ENCODE measurements around the gene COG4. TPM values are rescaled to one million over a fixed set of nuclear protein-coding genes. Genes with fewer than 3 reads are reported as not detected.

Gene COG4
- total RNA-seq, 3 donors from 2014 or later (not counting 1 experiment from before 2014, with no cell fraction given) = 29.5 to 44.4 (median 31.6) TPM

GRCh38 chr16:70550082-70550481 lies 26.7 kb upstream of the COG4 start:
- peaks cover 22% of the 10 kb centered on the region for H3K36me3 Mint-ChIP-seq
- TF ChIP-seq CTCF (IDR thresholded peaks at IDR 0.05) = no peak
- no peaks in the 10 kb centered on the region for H3K27me3 Mint-ChIP-seq (ENCODE audit: low read depth in 2 of 2)
- H3K4me1 Mint-ChIP-seq = peaks cover 9 to 17% of the 10 kb centered on the region in 2 donors
- Histone ChIP-seq H3K9me3 (ENCODE audit: control insufficient read depth, insufficient read depth, low read length) (no peaks in the 10 kb centered on the region), H3K4me3 (ENCODE audit: low read length) (no peak overlapping the region), H3K36me3 (ENCODE audit: control insufficient read depth, insufficient read depth, low read length) (peaks cover 93% of the 10 kb centered on the region), H3K27me3 (ENCODE audit: control insufficient read depth, insufficient read depth, low read length) (no peaks in the 10 kb centered on the region), H3K27ac (ENCODE audit: low read length) (no peak overlapping the region), H3K4me1 (ENCODE audit: control insufficient read depth, insufficient read depth, low read length) (no peaks in the 10 kb centered on the region)
- intact Hi-C loops (cut with micrococcal nuclease) = no loop called here
- no peak overlapping the region for H3K4me3 Mint-ChIP-seq
- H3K27ac Mint-ChIP-seq = peak overlapping the region in 1 of 2 donors; percentile 60
- 100% methylated on average over 1 of the region's 1 CpG for WGBS (ENCODE audit: insufficient coverage)
- ATAC-seq (no peak), DNase-seq (no peak)
- H3K9me3 Mint-ChIP-seq = no peaks in the 10 kb centered on the region

DNA sequence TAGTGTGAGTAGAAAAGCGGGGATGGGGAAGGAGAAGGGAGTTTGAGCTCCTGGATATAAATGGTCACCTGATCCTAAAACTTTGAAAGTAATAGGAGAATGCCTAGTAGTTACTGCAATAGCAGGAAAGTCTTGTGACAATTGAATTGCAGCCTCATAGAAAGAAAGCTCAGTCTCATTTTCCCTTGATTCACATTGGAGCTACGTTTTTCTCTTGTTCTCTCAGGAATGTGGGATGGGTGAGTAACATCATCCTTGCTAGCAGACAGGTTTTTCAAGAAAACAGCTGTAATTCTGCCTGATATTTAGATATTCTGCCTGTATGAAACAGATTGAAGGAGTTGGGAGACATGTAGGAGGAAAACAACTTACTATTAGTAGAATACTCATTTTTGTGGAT lies 25.6 kb upstream of the COG4 start:
- H3K4me3 Mint-ChIP-seq = no peak overlapping the region
- Histone ChIP-seq H3K4me3 (ENCODE audit: low read length) (no peak overlapping the region), H3K4me1 (ENCODE audit: control insufficient read depth, insufficient read depth, low read length) (no peaks in the 10 kb centered on the region), H3K36me3 (ENCODE audit: control insufficient read depth, insufficient read depth, low read length) (peaks cover 92% of the 10 kb centered on the region), H3K9me3 (ENCODE audit: control insufficient read depth, insufficient read depth, low read length) (no peaks in the 10 kb centered on the region), H3K27ac (ENCODE audit: low read length) (no peak overlapping the region), H3K27me3 (ENCODE audit: control insufficient read depth, insufficient read depth, low read length) (no peaks in the 10 kb centered on the region)
- no peak for ATAC-seq
- 93% methylated on average over 2 of the region's 2 CpGs for WGBS (ENCODE audit: insufficient coverage)
- no peak for TF ChIP-seq CTCF (IDR thresholded peaks at IDR 0.05)
- H3K9me3 Mint-ChIP-seq = no peaks in the 10 kb centered on the region
- H3K27me3 Mint-ChIP-seq (ENCODE audit: low read depth in 2 of 2) = no peaks in the 10 kb centered on the region
- peaks cover 9 to 17% of the 10 kb centered on the region in 2 donors for H3K4me1 Mint-ChIP-seq
- intact Hi-C loops (cut with micrococcal nuclease) = no loop called here
- H3K27ac Mint-ChIP-seq = peak overlapping the region in 1 of 2 donors; percentile 19
- peaks cover 10% of the 10 kb centered on the region for H3K36me3 Mint-ChIP-seq
- no peak for DNase-seq

DNA sequence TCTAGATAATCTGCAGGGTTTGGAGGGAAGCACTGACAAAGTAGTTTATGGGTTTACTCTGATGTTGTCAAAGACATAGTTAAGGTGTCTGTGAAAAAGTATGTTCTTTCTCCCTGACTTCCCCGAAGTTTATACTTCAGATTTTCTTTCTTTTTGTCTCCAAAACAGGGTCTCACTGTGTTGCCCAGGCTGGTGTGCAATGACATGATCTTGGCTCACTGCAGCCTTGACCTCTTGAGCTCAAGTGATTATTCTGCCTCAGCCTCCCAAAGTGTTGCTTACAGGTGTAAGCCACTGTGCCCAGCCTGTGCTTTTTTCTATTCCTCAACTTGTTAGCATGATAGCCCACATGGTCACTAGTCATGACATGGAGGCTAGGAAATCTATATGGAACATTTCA lies 21.2 kb upstream of the COG4 start:
- peaks cover 10% of the 10 kb centered on the region for H3K36me3 Mint-ChIP-seq
- H3K9me3 ChIP-seq (ENCODE audit: control insufficient read depth, insufficient read depth, low read length) = no peaks in the 10 kb centered on the region
- no peak overlapping the region for H3K27ac ChIP-seq (ENCODE audit: low read length)
- no peaks in the 10 kb centered on the region for H3K27me3 ChIP-seq (ENCODE audit: control insufficient read depth, insufficient read depth, low read length)
- H3K4me1 Mint-ChIP-seq = peaks cover 0 to 11% of the 10 kb centered on the region in 2 donors
- ATAC-seq (no peak), DNase-seq (no peak)
- intact Hi-C loops (cut with micrococcal nuclease) = no loop called here
- no peak overlapping the region for H3K27ac Mint-ChIP-seq
- H3K36me3 ChIP-seq (ENCODE audit: control insufficient read depth, insufficient read depth, low read length) = peaks cover 90% of the 10 kb centered on the region
- H3K9me3 Mint-ChIP-seq = no peaks in the 10 kb centered on the region
- no peaks in the 10 kb centered on the region for H3K4me1 ChIP-seq (ENCODE audit: control insufficient read depth, insufficient read depth, low read length)
- H3K4me3 Mint-ChIP-seq = no peak overlapping the region
- H3K4me3 ChIP-seq (ENCODE audit: low read length) = no peak overlapping the region
- WGBS (ENCODE audit: insufficient coverage) = 100% methylated on average over 1 of the region's 1 CpG
- TF ChIP-seq CTCF (IDR thresholded peaks at IDR 0.05) = no peak
- no peaks in the 10 kb centered on the region for H3K27me3 Mint-ChIP-seq (ENCODE audit: low read depth in 2 of 2)

DNA sequence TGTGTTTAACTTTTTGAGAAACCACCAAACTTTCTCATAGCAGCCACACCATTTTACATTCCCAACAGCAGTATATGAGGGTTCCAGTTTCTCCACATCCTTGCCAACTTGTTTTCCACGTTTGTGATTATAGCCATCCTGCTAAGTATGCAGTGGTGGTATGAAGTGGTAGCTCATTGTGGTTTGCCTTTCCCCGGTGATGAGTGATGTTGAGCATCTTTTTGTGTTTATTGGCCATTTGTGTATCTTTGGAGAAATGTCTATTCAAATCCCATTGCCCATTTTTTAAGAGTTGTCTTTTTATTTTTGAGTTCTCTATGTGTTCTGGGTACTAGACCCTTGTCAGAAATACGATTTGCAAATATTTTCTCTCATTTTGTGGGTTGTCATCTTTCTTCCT lies 17.6 kb upstream of the COG4 start:
- Mint-ChIP-seq H3K4me3 (no peak overlapping the region), H3K36me3 (peaks cover 20% of the 10 kb centered on the region), H3K27me3 (ENCODE audit: low read depth in 2 of 2) (no peaks in the 10 kb centered on the region), H3K4me1 (peaks cover 5 to 6% of the 10 kb centered on the region in 2 donors), H3K9me3 (no peaks in the 10 kb centered on the region), H3K27ac (no peak overlapping the region)
- Histone ChIP-seq H3K4me3 (ENCODE audit: low read length) (no peak overlapping the region), H3K9me3 (ENCODE audit: control insufficient read depth, insufficient read depth, low read length) (no peaks in the 10 kb centered on the region), H3K27ac (ENCODE audit: low read length) (no peak overlapping the region), H3K4me1 (ENCODE audit: control insufficient read depth, insufficient read depth, low read length) (no peaks in the 10 kb centered on the region), H3K27me3 (ENCODE audit: control insufficient read depth, insufficient read depth, low read length) (no peaks in the 10 kb centered on the region), H3K36me3 (ENCODE audit: control insufficient read depth, insufficient read depth, low read length) (peaks cover 87% of the 10 kb centered on the region)
- DNase-seq (no peak), ATAC-seq (no peak)
- 68% methylated on average over 2 of the region's 3 CpGs for WGBS (ENCODE audit: insufficient coverage)
- intact Hi-C loops (cut with micrococcal nuclease) = no loop called here
- no peak for TF ChIP-seq CTCF (IDR thresholded peaks at IDR 0.05)
